K562 (cell line): ENCODE results near the gene UQCRFS1. TPM values are rescaled to one million over a fixed set of nuclear protein-coding genes. Genes with fewer than 3 reads are reported as not detected.

Experiments
- CEBPG ChIP-seq, 3 experiments: fragments of 200-800 bp in 1 of 3; sonication (Bioruptor generic) in 1 of 3; sonication (generic) in 1 of 3; formaldehyde crosslinking in 1 of 3; IDR thresholded peaks in 2 of 3; conservative IDR thresholded peaks in 1 of 3; 2 replicates each; pipeline versions ENCODE4 v1.6.1 to v1.8.0; 2016 to 2022; ENCODE audit warnings: missing compliant biosample characterization in 2 of 3, missing genetic modification characterization in 2 of 3, mild to moderate bottlenecking in 1 of 3, missing genetic modification reagents in 1 of 3
- COPS2 ChIP-seq: fragments of 450-650 bp; conservative IDR thresholded peaks from 2 replicates; pipeline ENCODE4 v1.6.1; 2016; ENCODE audit warnings: mild to moderate bottlenecking, moderate library complexity
- CREB1 ChIP-seq, 2 experiments: sonication (generic) in 1 of 2; formaldehyde crosslinking in 1 of 2; IDR thresholded peaks; 2 replicates each; pipeline versions ENCODE4 v1.6.1 to v1.8.0; 2012 to 2022; ENCODE audit warnings: inconsistent platforms in 1 of 2, mild to moderate bottlenecking in 1 of 2, missing genetic modification reagents in 1 of 2, moderate library complexity in 1 of 2
- CTBP1 ChIP-seq: fragments of 450-650 bp; IDR thresholded peaks from 2 replicates; pipeline ENCODE4 v1.6.1; 2016; ENCODE audit warnings: borderline replicate concordance
- ELF1 ChIP-seq: fragments of 200-800 bp; sonication (Bioruptor generic); IDR thresholded peaks from 2 replicates; pipeline ENCODE4 v1.6.1; 2016; ENCODE audit warnings: missing genetic modification characterization, missing compliant biosample characterization
- ETV1 ChIP-seq: fragments of 450-650 bp; conservative IDR thresholded peaks from 2 replicates; pipeline ENCODE4 v1.6.1; 2016; ENCODE audit warnings: missing genetic modification characterization, control low read depth, low read depth, missing compliant biosample characterization
- HDAC3 ChIP-seq: fragments of 450-650 bp; IDR thresholded peaks from 2 replicates; pipeline ENCODE4 v1.6.1; 2018; ENCODE audit warnings: borderline replicate concordance, mild to moderate bottlenecking, moderate library complexity; ENCODE audit not compliant: partially characterized antibody
- HNRNPLL ChIP-seq: fragments of 200-400 bp; formaldehyde crosslinking; IDR thresholded peaks from 2 replicates; pipeline ENCODE4 v1.6.1; 2017; ENCODE audit warnings: low read length, low read depth, mild to moderate bottlenecking; ENCODE audit not compliant: poor library complexity, severe bottlenecking
- ILF3 ChIP-seq: fragments of 450-650 bp; IDR thresholded peaks from 2 replicates; pipeline ENCODE4 v1.6.1; 2018; ENCODE audit warnings: antibody characterized with exemption, mild to moderate bottlenecking, moderate library complexity, borderline replicate concordance
- MEIS2 ChIP-seq: fragments of 450-650 bp; IDR thresholded peaks from 2 replicates; pipeline ENCODE4 v1.6.1; 2014; ENCODE audit warnings: mild to moderate bottlenecking; ENCODE audit not compliant: partially characterized antibody
- NONO ChIP-seq, 2 experiments: fragments of 200-400 bp in 1 of 2; fragments of 450-650 bp in 1 of 2; formaldehyde crosslinking in 1 of 2; IDR thresholded peaks; 2 replicates each; pipeline ENCODE4 v1.6.1; 2017; ENCODE audit warnings: low read depth in 2 of 2, mild to moderate bottlenecking in 2 of 2, moderate library complexity in 2 of 2, low read length in 1 of 2
- NR3C1 ChIP-seq: sonication (generic); formaldehyde crosslinking; IDR thresholded peaks from 2 replicates; pipeline ENCODE4 v1.8.1; 2022; ENCODE audit warnings: missing genetic modification reagents
- TEAD1 ChIP-seq, 2 experiments: fragments of 450-650 bp in 1 of 2; sonication (generic) in 1 of 2; formaldehyde crosslinking; IDR thresholded peaks; 2 replicates each; pipeline versions ENCODE4 v1.4.0 to v1.8.0; 2020 to 2022; ENCODE audit warnings: mild to moderate bottlenecking in 2 of 2, missing genetic modification reagents in 1 of 2
- TOE1 ChIP-seq, 2 experiments: fragments of 450-650 bp in 1 of 2; sonication (generic) in 1 of 2; formaldehyde crosslinking in 1 of 2; IDR thresholded peaks; 2 replicates each; pipeline versions ENCODE4 v1.7.1 to v1.8.0; 2016 to 2022; ENCODE audit warnings: borderline replicate concordance in 2 of 2, mild to moderate bottlenecking in 2 of 2, antibody characterized with exemption in 1 of 2, inconsistent platforms in 1 of 2, low read depth in 1 of 2, missing genetic modification reagents in 1 of 2, moderate library complexity in 1 of 2
- U2AF1 ChIP-seq: fragments of 200-400 bp; formaldehyde crosslinking; optimal IDR thresholded peaks from 2 replicates; pipeline ENCODE3; 2017; ENCODE audit warnings: mild to moderate bottlenecking, low read depth, low read length, moderate library complexity
- UBTF ChIP-seq, 2 experiments: IDR thresholded peaks; 2 replicates each; pipeline ENCODE4 v1.6.1; 2012; ENCODE audit warnings: improper control_type of control experiment in 2 of 2, low read depth in 2 of 2, low read length in 2 of 2, borderline replicate concordance in 1 of 2
- polyA plus RNA-seq, 8 experiments: library from polyadenylated mRNA; depleted of rRNA in 4 of 8; stranded (reverse) in 5 of 8; unstranded in 3 of 8; fragments of >200 nt; fragmentation: Nextera tagmentation in 2 of 8; fragmentation: Illumina TruSeq in 1 of 8; extraction: Ambion mirVana in 2 of 8; extraction: Trizol in 1 of 8; gene quantifications; 2 replicates each; pipeline versions ENCODE4 v1.2.1 to v1.2.3, GENCODE V29; 2011 to 2014; ENCODE audit warnings: inconsistent platforms in 1 of 8, missing spikeins in 1 of 8
- total RNA-seq, 7 experiments: library from RNA; depleted of rRNA in 6 of 7; stranded (reverse); fragments of >200 nt in 6 of 7; fragmentation: Illumina TruSeq in 2 of 7; extraction: Trizol in 2 of 7; gene quantifications; 2 replicates each; pipeline versions ENCODE4 v1.2.1 to v1.2.3, GENCODE V29; 2011 to 2021; ENCODE audit warnings: low replicate concordance in 1 of 7
- TF ChIP-seq, protein P1 (sequence below): fragments of 450-650 bp; IDR thresholded peaks from 2 replicates; pipeline ENCODE4 v1.6.1; 2016; ENCODE audit warnings: antibody characterized with exemption
- TF ChIP-seq, protein P2 (sequence below): sonication (generic); formaldehyde crosslinking; IDR thresholded peaks from 2 replicates; pipeline ENCODE4 v1.8.1; 2023; ENCODE audit warnings: mild to moderate bottlenecking, missing genetic modification reagents

UQCRFS1 gene
- total and polyA plus RNA-seq, 9 of the 15 experiments (the other 6 are each of a cell fraction or from before 2014, with no cell fraction given) = 10.8 to 110 (median 64.7) TPM

- TF ChIP-seq, protein P1, sequence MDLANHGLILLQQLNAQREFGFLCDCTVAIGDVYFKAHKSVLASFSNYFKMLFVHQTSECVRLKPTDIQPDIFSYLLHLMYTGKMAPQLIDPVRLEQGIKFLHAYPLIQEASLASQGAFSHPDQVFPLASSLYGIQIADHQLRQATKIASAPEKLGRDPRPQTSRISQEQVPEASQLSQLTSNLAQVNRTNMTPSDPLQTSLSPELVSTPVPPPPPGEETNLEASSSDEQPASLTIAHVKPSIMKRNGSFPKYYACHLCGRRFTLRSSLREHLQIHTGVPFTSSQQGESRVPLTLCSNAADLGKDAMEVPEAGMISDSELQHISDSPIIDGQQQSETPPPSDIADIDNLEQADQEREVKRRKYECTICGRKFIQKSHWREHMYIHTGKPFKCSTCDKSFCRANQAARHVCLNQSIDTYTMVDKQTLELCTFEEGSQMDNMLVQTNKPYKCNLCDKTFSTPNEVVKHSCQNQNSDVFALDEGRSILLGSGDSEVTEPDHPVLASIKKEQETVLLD = peak; percentile 83
- TF ChIP-seq TOE1 (IDR thresholded peaks at IDR 0.05; ENCODE audit: borderline replicate concordance) (peak; percentile 48; the same call in 1 of the 2 replicates), TOE1 (CRISPR knock-in tag; IDR thresholded peaks at IDR 0.05; ENCODE audit: borderline replicate concordance, low read depth) (no peak), HDAC3 (no peak), NONO (IDR thresholded peaks at IDR 0.05; ENCODE audit: low read depth in 2 of 2, low read length in 1 of 2) (peak; percentile 28 to 58; a peak in 1 of 4 replicates), COPS2 (no peak), UBTF (IDR thresholded peaks at IDR 0.05; ENCODE audit: borderline replicate concordance in 1 of 2, low read depth in 2 of 2, low read length in 2 of 2) (peak in 1 of 2 experiments; percentile 64; a peak in 1 of 4 replicates), U2AF1 (peak; percentile 63), NR3C1 (CRISPR knock-in tag) (peak; percentile 68; the same call in 1 of the 2 replicates), TEAD1 (CRISPR knock-in tag; IDR thresholded peaks at IDR 0.05) (peak in 1 of 2 experiments; percentile 64; a peak in 2 of 4 replicates), CREB1 (IDR thresholded peaks at IDR 0.05) (peak; percentile 94), CREB1 (CRISPR knock-in tag; IDR thresholded peaks at IDR 0.05) (peak; percentile 94), CTBP1 (peak; percentile 56; the same call in 1 of the 2 replicates), MEIS2 (peak; percentile 72), ETV1 (tag) (peak; percentile 30; the same call in 1 of the 2 replicates), CEBPG (CRISPR knock-in tag; IDR thresholded peaks at IDR 0.05) (peak; percentile 66; the same call in 1 of the 2 replicates), CEBPG (tag; conservative IDR thresholded peaks at IDR 0.05 in 1 of 2, IDR thresholded peaks at IDR 0.05 in 1 of 2) (no peak), ELF1 (tag) (peak; percentile 48), ILF3 (peak; percentile 65; the same call in 1 of the 2 replicates), HNRNPLL (no peak)
- TF ChIP-seq, protein P2, sequence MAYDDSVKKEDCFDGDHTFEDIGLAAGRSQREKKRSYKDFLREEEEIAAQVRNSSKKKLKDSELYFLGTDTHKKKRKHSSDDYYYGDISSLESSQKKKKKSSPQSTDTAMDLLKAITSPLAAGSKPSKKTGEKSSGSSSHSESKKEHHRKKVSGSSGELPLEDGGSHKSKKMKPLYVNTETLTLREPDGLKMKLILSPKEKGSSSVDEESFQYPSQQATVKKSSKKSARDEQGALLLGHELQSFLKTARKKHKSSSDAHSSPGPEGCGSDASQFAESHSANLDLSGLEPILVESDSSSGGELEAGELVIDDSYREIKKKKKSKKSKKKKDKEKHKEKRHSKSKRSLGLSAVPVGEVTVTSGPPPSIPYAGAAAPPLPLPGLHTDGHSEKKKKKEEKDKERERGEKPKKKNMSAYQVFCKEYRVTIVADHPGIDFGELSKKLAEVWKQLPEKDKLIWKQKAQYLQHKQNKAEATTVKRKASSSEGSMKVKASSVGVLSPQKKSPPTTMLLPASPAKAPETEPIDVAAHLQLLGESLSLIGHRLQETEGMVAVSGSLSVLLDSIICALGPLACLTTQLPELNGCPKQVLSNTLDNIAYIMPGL (CRISPR knock-in tag) = peak; percentile 70; the same call in 1 of the 2 replicates
These were observed at the start of gene UQCRFS1 (continued) for GRCh38 chr19:29212648-29213573.
